ENCODE measurements around the gene TWNK. TPM values are rescaled to one million over a fixed set of nuclear protein-coding genes. Genes with fewer than 3 reads are reported as not detected.

Gene TWNK
- total and polyA plus RNA-seq, 2 donors from 2014 or later, result 3.8 to 8.9 TPM

DNA sequence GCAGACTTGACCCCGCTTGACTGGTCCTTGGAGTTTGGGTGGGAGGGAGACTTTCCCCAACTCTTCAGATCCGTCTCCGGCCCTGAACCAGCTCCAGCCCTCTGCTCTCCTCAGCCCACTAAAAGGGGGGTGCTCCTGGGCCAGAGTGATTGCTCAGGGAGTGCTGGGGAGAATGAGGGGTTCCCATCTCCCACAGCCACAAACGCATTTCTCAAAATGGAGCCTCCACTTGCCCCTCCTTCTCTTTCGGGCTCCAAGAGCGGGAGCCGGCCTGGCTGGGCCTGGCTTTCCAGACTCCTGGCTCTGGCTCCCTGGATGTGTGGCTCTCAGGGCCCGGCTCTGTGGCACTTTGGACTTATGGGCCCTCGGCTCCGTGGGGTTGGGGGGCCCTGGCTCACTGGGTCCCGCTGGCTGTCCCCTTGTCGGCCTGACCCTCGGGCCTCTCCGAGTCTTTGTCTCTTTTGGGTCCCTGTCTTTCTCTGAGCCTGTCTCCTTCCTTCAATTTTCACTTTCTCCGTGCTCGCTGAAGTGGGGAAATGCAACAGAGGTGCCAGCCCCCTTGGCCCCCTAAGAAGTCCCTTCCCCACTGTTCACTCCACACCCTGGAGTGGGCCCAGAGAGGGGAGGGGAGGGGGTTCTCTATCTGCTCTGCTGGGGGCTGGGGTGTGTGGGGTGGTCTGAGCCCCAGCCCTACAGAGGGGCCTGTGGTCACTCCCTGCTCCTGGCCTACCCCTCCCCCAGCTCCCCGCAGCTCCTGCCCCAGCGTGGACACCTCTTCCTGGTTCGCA lies 13.0 kb downstream of the TWNK start:
- no peaks in the 10 kb centered on the region for H3K27me3 ChIP-seq (ENCODE audit: control insufficient read depth, insufficient read depth, low read length)
- TF ChIP-seq, protein P1, sequence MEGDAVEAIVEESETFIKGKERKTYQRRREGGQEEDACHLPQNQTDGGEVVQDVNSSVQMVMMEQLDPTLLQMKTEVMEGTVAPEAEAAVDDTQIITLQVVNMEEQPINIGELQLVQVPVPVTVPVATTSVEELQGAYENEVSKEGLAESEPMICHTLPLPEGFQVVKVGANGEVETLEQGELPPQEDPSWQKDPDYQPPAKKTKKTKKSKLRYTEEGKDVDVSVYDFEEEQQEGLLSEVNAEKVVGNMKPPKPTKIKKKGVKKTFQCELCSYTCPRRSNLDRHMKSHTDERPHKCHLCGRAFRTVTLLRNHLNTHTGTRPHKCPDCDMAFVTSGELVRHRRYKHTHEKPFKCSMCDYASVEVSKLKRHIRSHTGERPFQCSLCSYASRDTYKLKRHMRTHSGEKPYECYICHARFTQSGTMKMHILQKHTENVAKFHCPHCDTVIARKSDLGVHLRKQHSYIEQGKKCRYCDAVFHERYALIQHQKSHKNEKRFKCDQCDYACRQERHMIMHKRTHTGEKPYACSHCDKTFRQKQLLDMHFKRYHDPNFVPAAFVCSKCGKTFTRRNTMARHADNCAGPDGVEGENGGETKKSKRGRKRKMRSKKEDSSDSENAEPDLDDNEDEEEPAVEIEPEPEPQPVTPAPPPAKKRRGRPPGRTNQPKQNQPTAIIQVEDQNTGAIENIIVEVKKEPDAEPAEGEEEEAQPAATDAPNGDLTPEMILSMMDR (IDR thresholded peaks at IDR 0.05; ENCODE audit: borderline replicate concordance, extremely low read depth, insufficient read depth), result no peak
- peaks cover 0 to 16% (median 11%) of the 10 kb centered on the region in 3 donors for H3K36me3 ChIP-seq (ENCODE audit: control insufficient read depth in 2 of 3, insufficient read depth in 3 of 3, low read length in 3 of 3)
- H3K9ac ChIP-seq (ENCODE audit: low read length in 3 of 3), result peak overlapping the region; percentile 54 to 99 (median 88)
- intact Hi-C loops (cut with DNase I), result no loop called here
- DNase-seq (peak; percentile 48 to 85 (median 73)), FAIRE-seq (no peak)
- H3K27ac ChIP-seq (ENCODE audit: low read depth in 2 of 2, low read length in 2 of 2), result peak overlapping the region; percentile 98 to 99
- H3K9me3 ChIP-seq (ENCODE audit: control insufficient read depth in 2 of 3, insufficient read depth in 1 of 3, low read length in 3 of 3), result no peaks in the 10 kb centered on the region
- peak overlapping the region; percentile 75 to 93 (median 81) for H3K4me3 ChIP-seq (ENCODE audit: low read length in 3 of 3)
- peaks cover 7 to 32% (median 8%) of the 10 kb centered on the region in 3 donors for H3K4me1 ChIP-seq (ENCODE audit: control insufficient read depth in 2 of 3, insufficient read depth in 2 of 3, low read depth in 1 of 3, low read length in 3 of 3)

GRCh38 chr10:101000915-101001658 lies 13.7 kb downstream of the TWNK start:
- Histone ChIP-seq H3K4me3 (ENCODE audit: low read length in 3 of 3) (peak overlapping the region; percentile 3 to 93 (median 4)), H3K9ac (ENCODE audit: low read length in 3 of 3) (peak overlapping the region; percentile 4 to 99 (median 56)), H3K27ac (ENCODE audit: low read depth in 2 of 2, low read length in 2 of 2) (peak overlapping the region; percentile 98 to 99), H3K27me3 (ENCODE audit: control insufficient read depth, insufficient read depth, low read length) (no peaks in the 10 kb centered on the region), H3K9me3 (ENCODE audit: control insufficient read depth in 2 of 3, insufficient read depth in 1 of 3, low read length in 3 of 3) (no peaks in the 10 kb centered on the region), H3K36me3 (ENCODE audit: control insufficient read depth in 2 of 3, insufficient read depth in 3 of 3, low read length in 3 of 3) (peaks cover 0 to 20% (median 13%) of the 10 kb centered on the region in 3 donors), H3K4me1 (ENCODE audit: control insufficient read depth in 2 of 3, insufficient read depth in 2 of 3, low read depth in 1 of 3, low read length in 3 of 3) (peaks cover 7 to 32% (median 8%) of the 10 kb centered on the region in 3 donors)
- intact Hi-C loops (cut with DNase I), result no loop called here
- peak; percentile 73 for FAIRE-seq
- TF ChIP-seq, protein P1 (IDR thresholded peaks at IDR 0.05; ENCODE audit: borderline replicate concordance, extremely low read depth, insufficient read depth), result no peak
- peak; percentile 82 to 97 (median 83) for DNase-seq

DNA sequence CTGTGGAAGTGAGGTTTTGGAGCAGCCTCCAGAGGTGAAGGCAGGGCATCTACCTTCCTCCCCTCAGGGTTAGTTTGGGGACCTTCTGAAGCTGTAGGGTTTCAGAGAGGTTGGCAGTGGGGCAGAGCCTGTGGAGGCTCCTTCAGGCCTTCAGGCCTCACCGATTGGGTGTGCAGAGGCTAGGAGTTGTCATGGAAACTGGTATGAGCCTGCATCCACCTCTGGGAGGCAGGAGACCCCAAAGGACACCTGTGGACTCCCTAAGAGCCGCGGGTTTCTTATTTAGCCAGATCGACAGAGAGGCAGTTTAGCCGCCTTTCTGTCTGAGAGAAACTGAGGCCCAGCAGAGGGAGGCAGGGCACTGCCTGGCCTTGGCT lies 14.3 kb downstream of the TWNK start:
- peaks cover 0 to 22% (median 13%) of the 10 kb centered on the region in 3 donors for H3K36me3 ChIP-seq (ENCODE audit: control insufficient read depth in 2 of 3, insufficient read depth in 3 of 3, low read length in 3 of 3)
- DNase-seq (no peak), FAIRE-seq (no peak)
- peak overlapping the region; percentile 3 to 33 (median 4) for H3K4me3 ChIP-seq (ENCODE audit: low read length in 3 of 3)
- TF ChIP-seq, protein P1 (IDR thresholded peaks at IDR 0.05; ENCODE audit: borderline replicate concordance, extremely low read depth, insufficient read depth), result no peak
- peaks cover 7 to 28% (median 8%) of the 10 kb centered on the region in 3 donors for H3K4me1 ChIP-seq (ENCODE audit: control insufficient read depth in 2 of 3, insufficient read depth in 2 of 3, low read depth in 1 of 3, low read length in 3 of 3)
- peak overlapping the region; percentile 24 to 75 (median 37) for H3K9ac ChIP-seq (ENCODE audit: low read length in 3 of 3)
- H3K27ac ChIP-seq (ENCODE audit: low read depth in 2 of 2, low read length in 2 of 2), result peak overlapping the region; percentile 98 to 99
- H3K9me3 ChIP-seq (ENCODE audit: control insufficient read depth in 2 of 3, insufficient read depth in 1 of 3, low read length in 3 of 3), result no peaks in the 10 kb centered on the region
- intact Hi-C loops (cut with DNase I), result no loop called here
- no peaks in the 10 kb centered on the region for H3K27me3 ChIP-seq (ENCODE audit: control insufficient read depth, insufficient read depth, low read length)
